DND-41 (cell line): Measurements from ENCODE around the gene POU2AF2.

Experiments
- EZH2 ChIP-seq: IDR thresholded peaks from 3 replicates; pipeline ENCODE4 v1.6.1; 2012; ENCODE audit warnings: borderline replicate concordance, low read depth, mild to moderate bottlenecking, moderate library complexity, low read length, inconsistent platforms; ENCODE audit not compliant: severe bottlenecking
- TF ChIP-seq, protein P1 (sequence below): IDR thresholded peaks from 2 replicates; pipeline ENCODE4 v1.5.1; 2012; ENCODE audit warnings: borderline replicate concordance, low read length, moderate library complexity, mild to moderate bottlenecking; ENCODE audit not compliant: poor library complexity, severe bottlenecking; ENCODE audit errors: extremely low read depth

DNA sequence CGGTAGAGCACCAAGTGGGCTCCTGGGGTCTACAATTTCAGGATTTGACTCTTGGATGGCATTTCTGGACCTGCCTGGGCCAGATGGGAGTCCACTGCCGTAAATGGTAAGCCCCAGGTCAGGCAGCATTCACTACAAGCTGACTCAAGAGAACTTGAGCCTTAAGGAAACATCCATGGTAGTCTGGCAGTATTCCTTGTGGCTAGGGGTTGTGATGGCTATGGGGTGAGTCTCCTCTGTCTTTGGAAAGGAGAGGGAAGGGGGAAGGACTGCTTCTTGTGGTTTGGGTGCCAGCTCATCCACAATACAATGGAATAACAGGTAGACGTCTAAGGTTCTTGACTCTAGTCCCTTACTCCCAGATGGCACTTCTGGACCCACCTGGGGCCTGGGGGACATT is 32.3 kb upstream of the POU2AF2 start:
- TF ChIP-seq, protein P1, sequence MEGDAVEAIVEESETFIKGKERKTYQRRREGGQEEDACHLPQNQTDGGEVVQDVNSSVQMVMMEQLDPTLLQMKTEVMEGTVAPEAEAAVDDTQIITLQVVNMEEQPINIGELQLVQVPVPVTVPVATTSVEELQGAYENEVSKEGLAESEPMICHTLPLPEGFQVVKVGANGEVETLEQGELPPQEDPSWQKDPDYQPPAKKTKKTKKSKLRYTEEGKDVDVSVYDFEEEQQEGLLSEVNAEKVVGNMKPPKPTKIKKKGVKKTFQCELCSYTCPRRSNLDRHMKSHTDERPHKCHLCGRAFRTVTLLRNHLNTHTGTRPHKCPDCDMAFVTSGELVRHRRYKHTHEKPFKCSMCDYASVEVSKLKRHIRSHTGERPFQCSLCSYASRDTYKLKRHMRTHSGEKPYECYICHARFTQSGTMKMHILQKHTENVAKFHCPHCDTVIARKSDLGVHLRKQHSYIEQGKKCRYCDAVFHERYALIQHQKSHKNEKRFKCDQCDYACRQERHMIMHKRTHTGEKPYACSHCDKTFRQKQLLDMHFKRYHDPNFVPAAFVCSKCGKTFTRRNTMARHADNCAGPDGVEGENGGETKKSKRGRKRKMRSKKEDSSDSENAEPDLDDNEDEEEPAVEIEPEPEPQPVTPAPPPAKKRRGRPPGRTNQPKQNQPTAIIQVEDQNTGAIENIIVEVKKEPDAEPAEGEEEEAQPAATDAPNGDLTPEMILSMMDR = no peak
- TF ChIP-seq EZH2 = no peak
